IMR-90 (cell line): ENCODE measurements around the gene TGFBI. TPM values are rescaled to one million over a fixed set of nuclear protein-coding genes. Genes with fewer than 3 reads are reported as not detected.

Experiments
- ATAC-seq: fragments of 200-7000 bp; cut with Tn5 transposase; 2 replicates; pipeline ENCODE4 v1.9.1; 2020; ENCODE audit warnings: low read depth, mild to moderate bottlenecking, moderate library complexity
- BruUV-seq: library from RNA; stranded (reverse); fragments of 400-500 nt; replicated peaks from 2 replicates; lab custom pipeline; 2021; lab: Mats Ljungman, UMichigan
- CTCF ChIA-PET: fragments of 300-600 bp; formaldehyde crosslinking; extraction: SDS; loops from one replicate; lab custom pipeline; 2021; ENCODE audit warnings: antibody characterized with exemption; lab: Yijun Ruan, JAX
- POLR2A ChIA-PET: fragments of 300-600 bp; sonication (Branson Sonifier 250); formaldehyde crosslinking; loops from one replicate; lab custom pipeline; 2022; ENCODE audit warnings: antibody characterized with exemption; ENCODE audit not compliant: unreplicated experiment; lab: Charles Lee
- DNase-seq: peaks from one replicate; pipeline ENCODE4 v3.0.0; 2013
- H2AFZ ChIP-seq: replicated peaks from 2 replicates; pipeline ENCODE3; 2013; ENCODE audit warnings: low read length, mild to moderate bottlenecking; ENCODE audit not compliant: poor library complexity
- H2AK5ac ChIP-seq: 2 replicates; pipeline ENCODE4 v1.6.1; 2013; ENCODE audit warnings: low read depth, low read length, inconsistent platforms
- H2AK9ac ChIP-seq: replicated peaks from 2 replicates; pipeline ENCODE3; 2013; ENCODE audit warnings: mild to moderate bottlenecking, low read depth, low read length, moderate library complexity; ENCODE audit not compliant: poor library complexity
- H2BK120ac ChIP-seq: 2 replicates; pipeline ENCODE4 v1.6.1; 2013; ENCODE audit warnings: low read depth, low read length, inconsistent platforms
- H2BK15ac ChIP-seq: 3 replicates; pipeline ENCODE4 v1.6.1; 2013; ENCODE audit warnings: low read depth, low read length, inconsistent platforms
- H2BK20ac ChIP-seq: 2 replicates; pipeline ENCODE4 v1.6.1; 2013; ENCODE audit warnings: low read depth, mild to moderate bottlenecking, inconsistent platforms, low read length, moderate library complexity
- H2BK5ac ChIP-seq: 2 replicates; pipeline ENCODE4 v1.6.1; 2013; ENCODE audit warnings: mild to moderate bottlenecking, low read depth, low read length, inconsistent platforms; ENCODE audit not compliant: poor library complexity, severe bottlenecking
- H3K14ac ChIP-seq: replicated peaks from 2 replicates; pipeline ENCODE4 v1.6.1; 2013; ENCODE audit warnings: low read depth, low read length, inconsistent platforms
- H3K18ac ChIP-seq: 2 replicates; pipeline ENCODE4 v1.6.1; 2013; ENCODE audit warnings: low read depth, low read length, control low read depth
- H3K23ac ChIP-seq: 2 replicates; pipeline ENCODE4 v1.6.1; 2013; ENCODE audit warnings: low read depth, low read length, inconsistent platforms
- H3K27ac ChIP-seq: 2 replicates; pipeline ENCODE4 v1.5.1; 2013; ENCODE audit warnings: mild to moderate bottlenecking, control low read depth, low read length; ENCODE audit not compliant: insufficient read depth
- H3K27me3 ChIP-seq: 2 replicates; pipeline ENCODE4 v1.6.1; 2013; ENCODE audit warnings: low read length; ENCODE audit not compliant: control insufficient read depth, insufficient read depth
- H3K36me3 ChIP-seq: 2 replicates; pipeline ENCODE4 v1.6.1; 2013; ENCODE audit warnings: low read length, mixed read lengths; ENCODE audit not compliant: control insufficient read depth, insufficient read depth
- H3K4ac ChIP-seq: 2 replicates; pipeline ENCODE4 v1.6.1; 2013; ENCODE audit warnings: low read depth, low read length, inconsistent platforms
- H3K4me1 ChIP-seq: 2 replicates; pipeline ENCODE4 v1.6.1; 2013; ENCODE audit warnings: low read length, mixed read lengths; ENCODE audit not compliant: control insufficient read depth, insufficient read depth
- H3K4me2 ChIP-seq: 2 replicates; pipeline ENCODE4 v1.6.1; 2013; ENCODE audit warnings: low read depth, mild to moderate bottlenecking, control low read depth, low read length, moderate library complexity
- H3K4me3 ChIP-seq: 2 replicates; pipeline ENCODE4 v1.5.1; 2013; ENCODE audit warnings: low read depth, mild to moderate bottlenecking, control low read depth, low read length, moderate library complexity; ENCODE audit not compliant: insufficient read depth
- H3K56ac ChIP-seq: 2 replicates; pipeline ENCODE4 v1.6.1; 2013; ENCODE audit warnings: low read length, inconsistent platforms; ENCODE audit not compliant: insufficient read depth; ENCODE audit errors: extremely low read depth
- H3K79me1 ChIP-seq, 2 experiments: 2 replicates each; pipeline ENCODE4 v1.6.1; 2013; ENCODE audit warnings: low read length in 2 of 2, inconsistent platforms in 1 of 2, low read depth in 1 of 2
- H3K9ac ChIP-seq: 2 replicates; pipeline ENCODE4 v1.6.1; 2013; ENCODE audit warnings: low read depth, low read length, control low read depth
- H3K9me1 ChIP-seq: 2 replicates; pipeline ENCODE4 v1.6.1; 2013; ENCODE audit warnings: low read length, inconsistent platforms; ENCODE audit not compliant: insufficient read depth
- H3K9me3 ChIP-seq: 2 replicates; pipeline ENCODE4 v1.6.1; 2013; ENCODE audit warnings: low read length; ENCODE audit not compliant: control insufficient read depth, insufficient read depth
- H4K20me1 ChIP-seq: 2 replicates; pipeline ENCODE4 v1.6.1; 2013; ENCODE audit warnings: low read length, inconsistent platforms; ENCODE audit not compliant: insufficient read depth
- H4K5ac ChIP-seq: 2 replicates; pipeline ENCODE4 v1.6.1; 2013; ENCODE audit warnings: mild to moderate bottlenecking, low read depth, low read length, control low read depth
- H4K8ac ChIP-seq, 2 experiments: 2 replicates each; pipeline ENCODE4 v1.6.1; 2013; ENCODE audit warnings: low read depth in 2 of 2, low read length in 2 of 2, control low read depth in 1 of 2, inconsistent platforms in 1 of 2
- H4K91ac ChIP-seq: 2 replicates; pipeline ENCODE4 v1.6.1; 2013; ENCODE audit warnings: low read depth, low read length, inconsistent platforms; ENCODE audit not compliant: insufficient read depth
- FOS ChIP-seq: fragments of 150-350 bp; IDR thresholded peaks from 2 replicates; pipeline ENCODE4 v1.6.1; 2016; ENCODE audit warnings: low read depth, low read length
- POLR2A ChIP-seq: IDR thresholded peaks from 2 replicates; pipeline ENCODE4 v1.6.1; 2012; ENCODE audit warnings: mild to moderate bottlenecking, low read depth, low read length
- RAD21 ChIP-seq: IDR thresholded peaks from 2 replicates; pipeline ENCODE4 v1.6.1; 2012; ENCODE audit warnings: low read length, improper control_type of control experiment
- RCOR1 ChIP-seq: IDR thresholded peaks from 2 replicates; pipeline ENCODE4 v1.6.1; 2012; ENCODE audit warnings: mild to moderate bottlenecking, low read length, improper control_type of control experiment; ENCODE audit not compliant: insufficient replicate concordance
- WGBS, 2 experiments: methylation state at CpG; one replicate each; pipeline versions ENCODE4 v1.1.5 to v1.1.7; 2013; ENCODE audit warnings: missing lambda C conversion rate in 2 of 2; ENCODE audit not compliant: insufficient read length in 1 of 2; ENCODE audit errors: extremely low coverage in 2 of 2; 5-methylcytosine and 5-hydroxymethylcytosine counted together
- dilution Hi-C: fragments of 300-500 bp; cut with HindIII; formaldehyde crosslinking; loops from one replicate; pipeline ENCODE4 v1.14.3; 2018; ENCODE audit warnings: low sequenced_read_pairs; ENCODE audit not compliant: unreplicated experiment
- in situ Hi-C: fragments of 300-500 bp; cut with MboI; formaldehyde crosslinking; loops from 3 replicates; pipeline ENCODE4 v1.14.3; 2019; ENCODE audit warnings: low sequenced_read_pairs, inconsistent platforms, mixed read lengths
- intact Hi-C: fragments of 100-400 bp; cut with micrococcal nuclease; formaldehyde crosslinking; loops from 2 replicates; pipeline ENCODE4 v1.10.0; 2022
- polyA plus RNA-seq, 3 experiments: library from polyadenylated mRNA; depleted of rRNA; stranded (reverse); fragments of >200 nt; gene quantifications; 2 replicates each; pipeline ENCODE4 v1.2.3, GENCODE V29; 2012; ENCODE audit warnings: low replicate concordance in 1 of 3
- total RNA-seq: library from RNA; depleted of rRNA; stranded (reverse); fragments of >200 nt; gene quantifications from 2 replicates; pipeline ENCODE4 v1.2.3, GENCODE V29; 2012

Gene TGFBI
- total and polyA plus RNA-seq, 2 of the 4 experiments (the other 2 are of a cell fraction), result 618 to 1,551 TPM

DNA sequence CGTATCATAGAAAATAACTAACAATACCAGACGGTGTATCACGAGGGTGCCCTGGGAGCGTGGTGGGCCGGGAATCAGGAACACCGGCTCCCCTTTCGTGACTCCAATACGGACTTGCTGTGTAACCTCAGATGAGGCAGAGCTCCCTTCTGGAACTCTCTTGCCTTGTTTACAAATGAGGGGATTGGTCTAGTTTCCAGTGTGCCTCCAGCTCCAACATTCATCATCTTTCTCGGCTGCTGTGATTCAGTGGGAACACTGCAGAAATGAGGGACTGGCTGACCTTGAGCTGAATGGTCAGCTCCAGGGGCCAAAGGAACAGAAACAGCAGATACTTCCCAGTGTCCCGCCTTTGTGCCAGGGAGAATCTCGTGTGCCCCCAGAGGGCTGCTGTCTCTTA lies 22.6 kb upstream of the TGFBI start:
- peak overlapping the region; percentile 80 for H4K5ac ChIP-seq
- peak overlapping the region; percentile 47 for H2BK20ac ChIP-seq
- no peaks in the 10 kb centered on the region for H3K36me3 ChIP-seq
- peak overlapping the region; percentile 51 to 58 for H4K8ac ChIP-seq
- H3K79me1 ChIP-seq, result peaks cover 0 to 19% of the 10 kb centered on the region in 2 experiments; a peak in 1 of 4 replicates
- H4K20me1 ChIP-seq, result no peaks in the 10 kb centered on the region
- H2BK5ac ChIP-seq, result peak overlapping the region; percentile 75
- ATAC-seq (peak; percentile 31), DNase-seq (peak; percentile 87)
- intact Hi-C loops, result no loop called here
- peak; percentile 86 for TF ChIP-seq FOS
- TF ChIP-seq POLR2A, result no peak
- peak; percentile 14; the same call in 1 of the 2 replicates for TF ChIP-seq RAD21
- TF ChIP-seq RCOR1, result peak; percentile 31
- peak overlapping the region; percentile 83 for H4K91ac ChIP-seq
- CTCF ChIA-PET, result interaction anchor here (1.4 kb wide), 1 partner anchor 52 kb away, joined by 3 read pairs; no protein-coding TSS in a partner anchor
- no peak overlapping the region for H3K4me3 ChIP-seq
- H3K27ac ChIP-seq, result peak overlapping the region; percentile 66
- peak overlapping the region; percentile 4; the same call in 1 of the 2 replicates for H3K4me2 ChIP-seq
- peak overlapping the region; percentile 60 for H3K4ac ChIP-seq
- in situ Hi-C loops, result no loop called here
- no peaks in the 10 kb centered on the region for H3K9me3 ChIP-seq
- BruUV-seq, result no TSS peak
- peaks cover 27% of the 10 kb centered on the region for H3K9me1 ChIP-seq
- peak overlapping the region; percentile 68; the same call in 1 of the 3 replicates for H2BK15ac ChIP-seq
- H2AK5ac ChIP-seq, result peak overlapping the region; percentile 24
- H3K18ac ChIP-seq, result peak overlapping the region; percentile 70
- POLR2A ChIA-PET, result no interaction called here
- H2BK120ac ChIP-seq, result peak overlapping the region; percentile 73
- peak overlapping the region; percentile 4; the same call in 1 of the 2 replicates for H3K9ac ChIP-seq
- no peaks in the 10 kb centered on the region for H3K27me3 ChIP-seq
- H2AFZ ChIP-seq, result no peak overlapping the region
- no CpG with 5 or more reads among the region's 11 CpGs for WGBS, 2 experiments
- peak overlapping the region; percentile 80 for H3K56ac ChIP-seq
- H3K14ac ChIP-seq, result peak overlapping the region; percentile 1
- H3K4me1 ChIP-seq, result peaks cover 28% of the 10 kb centered on the region
- no peak overlapping the region for H2AK9ac ChIP-seq
- H3K23ac ChIP-seq, result peak overlapping the region; percentile 25
- dilution Hi-C loops, result no loop called here
